ENCODE data around the gene TPMT.

The TPMT gene

GRCh38 chr6:18107061-18107460 lies 47.8 kb downstream of the TPMT start:
- DNase-seq, result no peak

GRCh38 chr6:18102783-18103509 lies 51.9 kb downstream of the TPMT start:
- DNase-seq, result no peak

- DNase-seq, result no peak
Observed at GRCh38 chr6:18101873-18102272, 53.0 kb downstream of the TPMT start.

GRCh38 chr6:18101271-18101670 lies 53.6 kb downstream of the TPMT start:
- DNase-seq, result no peak

GRCh38 chr6:18100296-18100695 lies 54.6 kb downstream of the TPMT start:
- no peak for DNase-seq

GRCh38 chr6:18099511-18099910 lies 55.4 kb downstream of the TPMT start:
- no peak for DNase-seq

GRCh38 chr6:18096423-18096822 lies 58.5 kb downstream of the TPMT start:
- DNase-seq, result no peak

- DNase-seq, result no peak
Observed at GRCh38 chr6:18091382-18091781, 63.5 kb downstream of the TPMT start.

- no peak for DNase-seq
Observed at GRCh38 chr6:18090349-18090786, 64.5 kb downstream of the TPMT start.

- no peak for DNase-seq
Observed at GRCh38 chr6:18088419-18089296, 66.2 kb downstream of the TPMT start.

GRCh38 chr6:18087396-18088165 lies 67.3 kb downstream of the TPMT start:
- DNase-seq, result no peak

GRCh38 chr6:18081025-18081668 lies 73.7 kb downstream of the TPMT start:
- DNase-seq, result no peak

GRCh38 chr6:18080544-18080943 lies 74.3 kb downstream of the TPMT start:
- no peak for DNase-seq

GRCh38 chr6:18078866-18079265 lies 76.0 kb downstream of the TPMT start:
- DNase-seq, result no peak

Measured in activated CD4-positive, alpha-beta T cell treated with anti-CD3 and anti-CD28 coated beads, Interleukin-2, Interleukin-6, amounts not matched to agents 100 ng/mL and 50 ng/mL, durations not matched to agents 16 hours and 8 hours (primary cell).